HG02852 (cell line): ENCODE data around the gene TXNRD2.
"Not testable (repeated sequence)": the region's sequence is repeated elsewhere in the genome, so short reads cannot be mapped to it uniquely, and the experiment has no call there.

Experiments used
- ATAC-seq: cut with Tn5 transposase; IDR thresholded peaks from one replicate; pipeline ENCODE4 v1.9.1; 2021; ENCODE audit warnings: mild to moderate bottlenecking, moderate library complexity; ENCODE audit not compliant: unreplicated experiment

Gene TXNRD2

GRCh38 chr22:19832476-19833108 is 109.0 kb downstream of the TXNRD2 start:
- ATAC-seq: no peak

DNA sequence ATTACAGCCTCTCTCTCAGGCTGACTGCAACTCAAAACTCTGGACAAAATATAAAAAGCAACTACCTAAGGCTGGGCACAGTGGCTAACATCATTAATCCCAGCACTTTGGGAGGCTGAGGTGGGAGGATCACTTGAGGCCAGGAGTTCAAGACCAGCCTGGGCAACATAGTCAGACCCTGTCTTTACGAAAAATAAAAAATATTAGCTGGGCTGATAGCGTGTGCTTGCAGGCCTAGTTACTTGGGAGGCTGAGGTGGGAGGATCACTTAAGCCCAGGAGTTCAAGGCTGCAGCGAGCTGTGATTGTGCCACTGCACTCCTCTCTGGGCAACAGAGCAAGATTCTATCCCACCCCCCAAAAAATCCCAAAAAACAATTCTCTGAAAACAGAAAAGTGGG is 109.6 kb downstream of the TXNRD2 start:
- ATAC-seq: not testable (repeated sequence)

- no peak for ATAC-seq
Observed at GRCh38 chr22:19831016-19831415, 110.6 kb downstream of the TXNRD2 start.

- ATAC-seq: no peak
Observed at GRCh38 chr22:19828035-19828401, 113.6 kb downstream of the TXNRD2 start.

DNA sequence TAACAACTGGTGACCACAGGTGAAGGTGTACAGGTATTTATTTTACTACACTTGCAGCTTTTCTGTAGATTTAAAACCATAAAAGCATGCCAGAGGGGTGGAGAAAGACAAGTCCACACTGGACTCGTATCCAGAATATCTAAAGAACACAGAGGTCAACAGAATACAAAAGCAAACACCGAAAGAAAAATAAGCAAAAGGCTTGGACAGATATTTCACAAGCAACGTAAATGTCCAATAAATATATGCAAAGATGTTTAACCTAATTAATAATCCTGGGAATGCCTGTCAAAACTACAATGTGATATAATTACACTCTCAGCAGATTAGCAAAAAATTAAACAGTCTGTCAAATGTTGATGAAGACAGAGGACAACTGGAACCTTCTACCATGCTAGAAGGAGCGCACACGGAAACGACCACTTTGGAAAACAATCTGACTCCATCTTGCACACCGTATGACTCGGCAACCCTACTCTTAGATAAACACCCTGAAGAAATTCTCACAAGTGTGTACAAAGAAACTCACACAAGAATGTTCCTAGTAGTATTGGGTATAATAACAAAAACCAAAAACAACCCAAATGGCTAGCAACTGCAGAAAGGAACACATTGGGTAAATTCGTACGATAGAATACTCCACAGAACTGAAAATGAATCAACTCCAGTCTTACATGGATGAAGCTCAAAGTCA is 114.1 kb downstream of the TXNRD2 start:
- ATAC-seq: no peak

DNA sequence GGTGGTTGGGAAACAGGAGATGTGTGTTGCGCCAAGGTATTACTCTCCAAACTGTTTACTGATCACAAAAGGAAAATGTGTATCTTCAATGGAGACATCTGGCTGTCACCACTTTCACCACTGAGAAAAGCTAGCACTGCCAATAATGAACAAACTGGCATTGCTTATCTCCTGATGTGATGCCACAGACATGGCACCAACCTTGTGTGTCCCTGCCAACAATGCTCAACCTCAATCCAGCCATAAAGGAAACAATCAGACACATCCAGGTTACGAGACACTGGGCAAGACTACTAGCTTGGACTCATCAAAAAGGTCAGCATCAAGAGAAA is 115.0 kb downstream of the TXNRD2 start:
- no peak for ATAC-seq

DNA sequence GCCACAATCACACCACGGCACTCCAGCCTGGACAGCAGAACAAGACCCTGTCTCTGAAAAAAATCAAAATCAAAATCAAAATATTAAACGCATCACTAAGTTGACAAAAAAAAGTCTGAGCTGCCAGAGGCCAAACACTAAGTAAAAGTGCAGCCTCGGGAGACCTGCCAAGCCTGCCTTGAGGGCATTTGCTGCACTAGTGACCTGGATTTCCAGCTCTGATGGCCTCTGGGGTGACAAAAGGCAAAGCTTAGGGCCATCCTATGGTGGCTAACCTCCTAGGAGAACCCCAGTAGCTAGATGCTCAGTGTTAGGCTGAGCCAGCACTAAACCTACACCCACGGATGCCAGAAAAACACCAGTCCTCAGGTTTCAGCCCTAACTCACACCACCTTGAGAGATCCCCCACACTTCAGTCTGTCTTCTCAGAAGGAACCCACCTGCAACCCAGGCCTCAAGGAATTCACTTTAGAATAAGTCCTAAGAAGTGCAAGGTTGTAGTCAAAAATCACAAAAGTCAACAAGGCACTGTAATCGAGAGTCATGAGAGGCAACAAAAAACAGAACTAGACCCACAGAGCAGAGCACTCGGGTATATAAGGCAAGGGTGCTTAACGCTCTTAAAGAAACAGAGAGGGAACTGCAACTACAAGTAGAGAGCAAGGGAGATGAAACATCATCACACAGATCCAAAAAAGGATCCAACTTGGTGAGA is 115.6 kb downstream of the TXNRD2 start:
- no peak for ATAC-seq
